Endothelial cell of umbilical vein (primary cell): ENCODE results near the gene EGFL7. TPM values are rescaled to one million over a fixed set of nuclear protein-coding genes. Genes with fewer than 3 reads are reported as not detected.

Source experiments
- BruUV-seq: library from RNA; stranded (reverse); fragments of 400-500 nt; replicated peaks from 2 replicates; lab custom pipeline; 2021; lab: Mats Ljungman, UMichigan
- CTCF ChIA-PET: fragments of 300-600, 350-600 bp; sonication (Branson Sonifier 250); formaldehyde crosslinking; loops from one replicate; lab custom pipeline; 2021; ENCODE audit warnings: antibody characterized with exemption, inconsistent platforms; lab: Charles Lee
- POLR2A ChIA-PET: fragments of 300-600, 350-600 bp; sonication (Branson Sonifier 250); formaldehyde crosslinking; loops from one replicate; lab custom pipeline; 2021; ENCODE audit warnings: antibody characterized with exemption, inconsistent platforms; lab: Charles Lee
- DNase-seq: peaks from one replicate; pipeline ENCODE4 v3.0.0-alpha.2; 2011; ENCODE audit warnings: low read depth, low spot score
- FAIRE-seq: peaks from 2 replicates; lab custom pipeline; 2011; peaks lifted over from hg19 to GRCh38; lab: Jason Lieb, UNC
- H2AFZ ChIP-seq: 2 replicates; pipeline ENCODE4 v1.6.0; 2012; ENCODE audit warnings: low read depth, low read length, control low read depth, inconsistent platforms
- H3K27ac ChIP-seq: 2 replicates; pipeline ENCODE4 v1.5.1; 2011; ENCODE audit warnings: low read depth, mild to moderate bottlenecking, control low read depth, low read length, moderate library complexity; ENCODE audit not compliant: insufficient read depth
- H3K27me3 ChIP-seq, 2 experiments: 2 replicates each; pipeline versions ENCODE4 v1.6.0 to v1.6.1; 2011; ENCODE audit warnings: low read length in 2 of 2, mixed read lengths in 1 of 2; ENCODE audit not compliant: control insufficient read depth in 2 of 2, insufficient read depth in 2 of 2
- H3K36me3 ChIP-seq, 2 experiments: 2 replicates in 1 of 2; 3 replicates in 1 of 2; pipeline ENCODE4 v1.5.1; 2011; ENCODE audit warnings: low read length in 2 of 2, mild to moderate bottlenecking in 1 of 2, moderate library complexity in 1 of 2; ENCODE audit not compliant: control insufficient read depth in 2 of 2, insufficient read depth in 2 of 2; ENCODE audit errors: extremely low read depth in 1 of 2
- H3K4me1 ChIP-seq: 3 replicates; pipeline ENCODE4 v1.5.1; 2011; ENCODE audit warnings: mild to moderate bottlenecking, low read length; ENCODE audit not compliant: control insufficient read depth, insufficient read depth; ENCODE audit errors: extremely low read depth
- H3K4me2 ChIP-seq: 2 replicates; pipeline ENCODE4 v1.6.1; 2011; ENCODE audit warnings: low read length, control low read depth, mixed read lengths; ENCODE audit not compliant: insufficient read depth
- H3K4me3 ChIP-seq, 3 experiments: fragments of 200-600 bp in 1 of 3; sonication (generic), shearing (Covaris generic) in 1 of 3; replicated peaks in 1 of 3; 2 replicates each; pipeline ENCODE4 v1.5.1; 2011 to 2016; ENCODE audit warnings: control low read depth in 3 of 3, low read length in 3 of 3, mild to moderate bottlenecking in 2 of 3, inconsistent platforms in 1 of 3, low read depth in 1 of 3, moderate library complexity in 1 of 3; ENCODE audit not compliant: insufficient read depth in 1 of 3
- H3K79me2 ChIP-seq: 2 replicates; pipeline ENCODE4 v1.6.0; 2012; ENCODE audit warnings: low read length, inconsistent platforms; ENCODE audit not compliant: control insufficient read depth, insufficient read depth
- H3K9ac ChIP-seq: replicated peaks from 2 replicates; pipeline ENCODE3; 2011; ENCODE audit warnings: low read length, control low read depth; ENCODE audit not compliant: insufficient read depth; ENCODE audit errors: extremely low read depth
- H3K9me1 ChIP-seq: replicated peaks from 3 replicates; pipeline ENCODE4 v1.6.0; 2011; ENCODE audit warnings: mild to moderate bottlenecking, low read length; ENCODE audit not compliant: control insufficient read depth, insufficient read depth; ENCODE audit errors: extremely low read depth
- H3K9me3 ChIP-seq: replicated peaks from 2 replicates; pipeline ENCODE4 v1.5.1; 2012; ENCODE audit warnings: low read length, inconsistent platforms; ENCODE audit not compliant: control insufficient read depth, insufficient read depth
- H4K20me1 ChIP-seq: replicated peaks from 2 replicates; pipeline ENCODE3; 2011; ENCODE audit warnings: mild to moderate bottlenecking, low read length; ENCODE audit not compliant: control insufficient read depth, insufficient read depth; ENCODE audit errors: extremely low read depth
- EZH2 ChIP-seq: IDR thresholded peaks from 2 replicates; pipeline ENCODE4 v1.6.1; 2012; ENCODE audit warnings: borderline replicate concordance, low read depth, mild to moderate bottlenecking, moderate library complexity, low read length, inconsistent platforms; ENCODE audit not compliant: severe bottlenecking
- FOS ChIP-seq: IDR thresholded peaks from 2 replicates; pipeline ENCODE4 v1.6.1; 2011; ENCODE audit warnings: mild to moderate bottlenecking, low read length, moderate library complexity, borderline replicate concordance; ENCODE audit not compliant: insufficient read depth
- GATA2 ChIP-seq: IDR thresholded peaks from 2 replicates; pipeline ENCODE4 v1.7.0; 2011; ENCODE audit warnings: low read depth, mild to moderate bottlenecking, moderate library complexity, mixed read lengths, low read length; ENCODE audit not compliant: insufficient read length, insufficient read depth
- JUN ChIP-seq: IDR thresholded peaks from 2 replicates; pipeline ENCODE4 v1.6.1; 2011; ENCODE audit warnings: borderline replicate concordance, low read depth; ENCODE audit not compliant: insufficient read length, insufficient read depth
- MYC ChIP-seq: IDR thresholded peaks from one replicate; pipeline ENCODE4 v1.6.1; 2011; ENCODE audit warnings: mild to moderate bottlenecking, low read depth, low read length
- POLR2A ChIP-seq: IDR thresholded peaks from 2 replicates; pipeline ENCODE4 v1.6.1; 2012; ENCODE audit warnings: low read depth, mild to moderate bottlenecking, control low read depth, low read length
- POLR2AphosphoS5 ChIP-seq: IDR thresholded peaks from 2 replicates; pipeline ENCODE4 v1.6.1; 2012; ENCODE audit warnings: low read depth, mild to moderate bottlenecking, control low read depth, low read length, moderate library complexity; ENCODE audit not compliant: insufficient read depth
- dilution Hi-C: fragments of 300-500 bp; cut with MboI; formaldehyde crosslinking; loops from one replicate; pipeline ENCODE4 v1.15.0; 2019; ENCODE audit warnings: low sequenced_read_pairs; ENCODE audit not compliant: extremely low pct_ligation_motif_present
- intact Hi-C: fragments of 100-400 bp; cut with micrococcal nuclease; formaldehyde crosslinking; loops from one replicate; pipeline ENCODE4 v1.10.0; 2022
- polyA plus RNA-seq, 4 experiments: library from polyadenylated mRNA; depleted of rRNA in 3 of 4; stranded (reverse) in 3 of 4; unstranded in 1 of 4; fragments of >200 nt; gene quantifications; 2 replicates each; pipeline versions ENCODE4 v1.2.1 to v1.2.3, GENCODE V29; 2011 to 2012; ENCODE audit warnings: missing spikeins in 1 of 4
- total RNA-seq: library from RNA; stranded (reverse); gene quantifications from 2 replicates; pipeline ENCODE4 v1.2.3, GENCODE V29; 2021
- TF ChIP-seq, protein P1 (sequence below), 2 donors: IDR thresholded peaks; 1 replicate in 1 of 2; 2 replicates in 1 of 2; pipeline ENCODE4 v1.5.1; 2011; ENCODE audit warnings: low read length in 2 of 2, mild to moderate bottlenecking in 2 of 2, moderate library complexity in 2 of 2, control low read depth in 1 of 2, inconsistent platforms in 1 of 2, low read depth in 1 of 2; ENCODE audit not compliant: insufficient read depth in 1 of 2; ENCODE audit errors: extremely low read depth in 1 of 2
- TF ChIP-seq, protein P2 (sequence below): IDR thresholded peaks from 2 replicates; pipeline ENCODE4 v1.6.1; 2011; ENCODE audit not compliant: insufficient read depth, insufficient read length

Gene EGFL7
- total and polyA plus RNA-seq, 2 donors (not counting 3 experiments of a cell fraction or from before 2014, with no cell fraction given): 1,043 to 1,377 TPM

DNA sequence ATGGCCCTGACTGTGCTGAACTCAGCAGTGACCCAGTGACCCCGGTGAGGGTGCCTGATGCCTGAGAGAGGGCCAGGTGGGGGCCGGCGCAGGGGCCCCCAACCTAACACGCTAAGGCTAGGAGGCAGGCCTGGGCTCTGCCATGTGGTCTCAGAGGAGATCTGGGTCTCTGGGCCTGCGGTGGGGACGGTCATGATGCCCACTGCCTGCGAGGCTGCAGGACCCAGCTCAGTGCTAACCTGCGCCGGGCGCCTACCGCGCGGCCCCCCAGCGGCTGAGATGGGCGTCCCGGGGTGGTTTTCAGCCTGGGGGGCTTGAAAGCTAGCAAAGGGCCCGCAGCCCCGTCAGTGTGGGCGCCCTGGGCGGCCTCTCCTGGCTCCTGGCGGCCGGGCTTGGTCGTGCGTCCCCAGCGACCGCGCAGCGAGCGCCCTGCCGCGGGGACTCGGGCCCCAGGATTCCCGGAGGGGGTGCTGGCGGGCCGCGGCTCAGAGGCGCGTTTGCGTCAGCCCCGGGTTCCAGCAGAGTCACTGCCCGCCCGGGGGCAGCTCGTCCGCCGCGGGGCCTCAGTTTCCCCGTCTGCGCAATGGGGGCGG, 2.5 kb downstream of the EGFL7 start:
- DNase-seq (peak; percentile 28), FAIRE-seq (peak; percentile 62)
- Histone ChIP-seq H2AFZ (no peak overlapping the region), H3K4me1 (peaks cover 33% of the 10 kb centered on the region), H3K4me3 (peak overlapping the region; percentile 83 to 93 (median 90)), H3K9me1 (no peaks in the 10 kb centered on the region), H3K9me3 (no peaks in the 10 kb centered on the region), H4K20me1 (no peaks in the 10 kb centered on the region), H3K27me3 (no peaks in the 10 kb centered on the region), H3K79me2 (peaks cover 81% of the 10 kb centered on the region), H3K36me3 (peaks cover 31 to 53% of the 10 kb centered on the region in 2 experiments), H3K4me2 (peak overlapping the region; percentile 48), H3K27ac (peak overlapping the region; percentile 85), H3K9ac (peak overlapping the region; percentile 99)
- POLR2A ChIA-PET: interaction anchor here (1.6 to 9.9 kb wide), 2 partner anchors 9 to 19 kb away, joined by 9 to 161 read pairs; no protein-coding TSS in a partner anchor
- dilution Hi-C loops: no loop called here
- CTCF ChIA-PET: interaction anchor here (1.2 to 7.2 kb wide), 3 partner anchors 8 to 33 kb away, joined by 3 to 90 read pairs (median 5); no protein-coding TSS in a partner anchor
- TSS peak; percentile 57 for BruUV-seq
- intact Hi-C loops: loop anchor here (1.0 kb wide), 1 partner anchor 9 kb away; no protein-coding TSS in a partner anchor
- TF ChIP-seq POLR2A: peak; percentile 95
- TF ChIP-seq FOS: no peak
- TF ChIP-seq JUN: no peak
- no peak for TF ChIP-seq EZH2
- TF ChIP-seq, protein P1, sequence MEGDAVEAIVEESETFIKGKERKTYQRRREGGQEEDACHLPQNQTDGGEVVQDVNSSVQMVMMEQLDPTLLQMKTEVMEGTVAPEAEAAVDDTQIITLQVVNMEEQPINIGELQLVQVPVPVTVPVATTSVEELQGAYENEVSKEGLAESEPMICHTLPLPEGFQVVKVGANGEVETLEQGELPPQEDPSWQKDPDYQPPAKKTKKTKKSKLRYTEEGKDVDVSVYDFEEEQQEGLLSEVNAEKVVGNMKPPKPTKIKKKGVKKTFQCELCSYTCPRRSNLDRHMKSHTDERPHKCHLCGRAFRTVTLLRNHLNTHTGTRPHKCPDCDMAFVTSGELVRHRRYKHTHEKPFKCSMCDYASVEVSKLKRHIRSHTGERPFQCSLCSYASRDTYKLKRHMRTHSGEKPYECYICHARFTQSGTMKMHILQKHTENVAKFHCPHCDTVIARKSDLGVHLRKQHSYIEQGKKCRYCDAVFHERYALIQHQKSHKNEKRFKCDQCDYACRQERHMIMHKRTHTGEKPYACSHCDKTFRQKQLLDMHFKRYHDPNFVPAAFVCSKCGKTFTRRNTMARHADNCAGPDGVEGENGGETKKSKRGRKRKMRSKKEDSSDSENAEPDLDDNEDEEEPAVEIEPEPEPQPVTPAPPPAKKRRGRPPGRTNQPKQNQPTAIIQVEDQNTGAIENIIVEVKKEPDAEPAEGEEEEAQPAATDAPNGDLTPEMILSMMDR (IDR thresholded peaks at IDR 0.05; ENCODE audit: extremely low read depth in 1 of 2, insufficient read depth in 1 of 2, low read depth in 1 of 2, low read length in 2 of 2): peak; percentile 23 to 28
- no peak for TF ChIP-seq GATA2
- no peak for TF ChIP-seq MYC
- TF ChIP-seq POLR2AphosphoS5: peak; percentile 99
- TF ChIP-seq, protein P2, sequence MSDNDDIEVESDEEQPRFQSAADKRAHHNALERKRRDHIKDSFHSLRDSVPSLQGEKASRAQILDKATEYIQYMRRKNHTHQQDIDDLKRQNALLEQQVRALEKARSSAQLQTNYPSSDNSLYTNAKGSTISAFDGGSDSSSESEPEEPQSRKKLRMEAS: no peak
